SU-DHL-6 (cell line): Measurements from ENCODE around the gene ETDC.

ENCODE experiments used
- H2AFZ ChIP-seq: fragments of 200-600 bp; sonication (generic); 2 replicates; pipeline ENCODE4 v1.6.1; 2014; ENCODE audit warnings: low read depth, mild to moderate bottlenecking, moderate library complexity, mixed read lengths, antibody characterized with exemption, low read length; ENCODE audit not compliant: severe bottlenecking
- H3F3A ChIP-seq: fragments of 200-600 bp; shearing (Covaris generic); 2 replicates; pipeline ENCODE4 v1.6.0; 2016; ENCODE audit warnings: antibody characterized with exemption, mild to moderate bottlenecking; ENCODE audit not compliant: insufficient read depth
- H3K27ac ChIP-seq: fragments of 200-600 bp; sonication (generic); 2 replicates; pipeline ENCODE4 v1.5.1; 2016; ENCODE audit warnings: low read depth, mild to moderate bottlenecking, low read length, moderate library complexity, mixed read lengths
- H3K27me3 ChIP-seq: fragments of 200-600 bp; sonication (generic), shearing (Covaris generic); 2 replicates; pipeline ENCODE4 v1.6.0; 2014; ENCODE audit warnings: mild to moderate bottlenecking, low read length
- H3K36me3 ChIP-seq: fragments of 200-600 bp; sonication (generic); 2 replicates; pipeline ENCODE4 v1.6.1; 2014; ENCODE audit warnings: mild to moderate bottlenecking, low read length, mixed read lengths
- H3K4me2 ChIP-seq: fragments of 300-600, 200-600 bp; shearing (Covaris generic), sonication (generic); 2 replicates; pipeline ENCODE4 v1.6.0; 2014; ENCODE audit warnings: low read length, low read depth, mild to moderate bottlenecking; ENCODE audit not compliant: poor library complexity, severe bottlenecking
- H3K4me3 ChIP-seq: fragments of 200-600 bp; sonication (generic); 2 replicates; pipeline ENCODE4 v1.5.1; 2014; ENCODE audit warnings: antibody characterized with exemption, low read length, mild to moderate bottlenecking, mixed read lengths; ENCODE audit not compliant: insufficient read depth, poor library complexity, severe bottlenecking
- H3K79me2 ChIP-seq: fragments of 200-600 bp; sonication (generic); 2 replicates; pipeline ENCODE4 v1.6.1; 2014; ENCODE audit warnings: mild to moderate bottlenecking, low read length, moderate library complexity; ENCODE audit not compliant: insufficient read depth
- H3K9ac ChIP-seq: fragments of 200-600 bp; sonication (generic); 2 replicates; pipeline ENCODE4 v1.7.0; 2014; ENCODE audit warnings: mild to moderate bottlenecking, low read length
- H3K9me2 ChIP-seq: fragments of 200-600 bp; sonication (generic); replicated peaks from 2 replicates; pipeline ENCODE4 v1.6.1; 2014; ENCODE audit warnings: low read length; ENCODE audit not compliant: insufficient read depth
- H3K9me3 ChIP-seq: fragments of 200-600 bp; sonication (generic); 2 replicates; pipeline ENCODE4 v1.6.1; 2014; ENCODE audit warnings: low read length, mixed read lengths; ENCODE audit not compliant: insufficient read depth
- H4K20me1 ChIP-seq: fragments of 200-600 bp; sonication (generic); 2 replicates; pipeline ENCODE4 v1.6.1; 2014; ENCODE audit warnings: low read depth, mild to moderate bottlenecking, antibody characterized with exemption, low read length, moderate library complexity, mixed read lengths
- CTCF ChIP-seq: fragments of 200-600 bp; sonication (generic); IDR thresholded peaks from one replicate; pipeline ENCODE4 v1.5.1; 2017; ENCODE audit warnings: antibody characterized with exemption, mild to moderate bottlenecking, low read length, moderate library complexity; ENCODE audit not compliant: insufficient read depth, poor library complexity, severe bottlenecking
- EZH2phosphoT487 ChIP-seq: fragments of 200-600 bp; sonication (generic), shearing (Covaris generic); conservative IDR thresholded peaks from 2 replicates; pipeline ENCODE4 v1.6.1; 2018; ENCODE audit warnings: mild to moderate bottlenecking, antibody characterized with exemption, low read length, moderate library complexity, mixed read lengths

The ETDC gene

DNA sequence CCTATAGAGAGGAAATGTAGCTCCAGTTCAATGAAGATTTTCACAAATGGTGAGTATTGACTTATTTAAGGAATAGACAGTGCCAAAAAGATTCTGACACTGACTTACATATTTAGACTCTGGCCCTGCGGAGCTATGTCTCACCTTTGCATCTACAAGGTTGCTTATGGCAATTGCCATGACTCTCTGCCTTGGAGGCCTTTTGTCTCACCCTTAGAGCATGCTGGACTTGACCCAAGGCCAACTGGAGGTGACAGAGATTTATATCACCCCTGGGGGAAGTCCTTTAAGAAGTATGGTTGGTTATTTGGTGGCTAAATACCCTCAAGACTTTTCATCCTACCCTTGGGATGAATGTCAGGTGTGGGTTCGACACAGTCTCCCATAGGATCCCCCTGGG is 4.5 kb upstream of the ETDC start:
- H3K9ac ChIP-seq = no peak overlapping the region
- H3K36me3 ChIP-seq = no peaks in the 10 kb centered on the region
- H3K79me2 ChIP-seq = no peaks in the 10 kb centered on the region
- H3K27ac ChIP-seq = no peak overlapping the region
- H3F3A ChIP-seq = no peaks in the 10 kb centered on the region
- H4K20me1 ChIP-seq = no peaks in the 10 kb centered on the region
- no peaks in the 10 kb centered on the region for H3K9me2 ChIP-seq
- H3K4me2 ChIP-seq = no peak overlapping the region
- H2AFZ ChIP-seq = no peak overlapping the region
- TF ChIP-seq EZH2phosphoT487 (no peak), CTCF (no peak)
- no peaks in the 10 kb centered on the region for H3K27me3 ChIP-seq
- no peak overlapping the region for H3K4me3 ChIP-seq
- no peaks in the 10 kb centered on the region for H3K9me3 ChIP-seq

DNA sequence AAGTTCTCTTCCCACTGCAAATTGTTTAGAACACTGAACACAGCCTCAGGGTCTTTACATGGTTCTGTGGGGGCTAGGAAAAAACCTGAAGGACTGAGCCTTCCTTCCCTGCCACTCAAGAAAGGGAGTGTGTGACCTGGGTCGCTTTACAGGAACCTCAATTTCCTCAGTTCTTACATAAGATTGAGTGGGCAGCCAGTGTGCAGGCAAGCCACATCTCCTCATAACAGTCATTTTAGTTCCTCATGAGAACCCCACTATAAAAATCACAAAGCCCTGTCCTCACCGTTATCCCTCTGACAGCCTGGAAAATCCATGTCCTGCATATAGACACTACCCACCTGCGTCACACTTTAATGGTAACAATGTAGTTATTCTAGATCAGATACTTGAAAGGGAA is 2.1 kb upstream of the ETDC start:
- H3K4me2 ChIP-seq = no peak overlapping the region
- no peak overlapping the region for H2AFZ ChIP-seq
- no peaks in the 10 kb centered on the region for H3K27me3 ChIP-seq
- no peaks in the 10 kb centered on the region for H3K79me2 ChIP-seq
- no peaks in the 10 kb centered on the region for H4K20me1 ChIP-seq
- H3K27ac ChIP-seq = no peak overlapping the region
- H3K4me3 ChIP-seq = no peak overlapping the region
- no peaks in the 10 kb centered on the region for H3F3A ChIP-seq
- no peak for TF ChIP-seq EZH2phosphoT487
- no peak for TF ChIP-seq CTCF
- no peaks in the 10 kb centered on the region for H3K9me3 ChIP-seq
- no peak overlapping the region for H3K9ac ChIP-seq
- no peaks in the 10 kb centered on the region for H3K9me2 ChIP-seq
- no peaks in the 10 kb centered on the region for H3K36me3 ChIP-seq

GRCh38 chrX:135308345-135308855 is 880 bp upstream of the ETDC start:
- H3K4me3 ChIP-seq = no peak overlapping the region
- no peaks in the 10 kb centered on the region for H3K36me3 ChIP-seq
- no peaks in the 10 kb centered on the region for H3K79me2 ChIP-seq
- no peak overlapping the region for H3K9ac ChIP-seq
- H3K9me2 ChIP-seq = no peaks in the 10 kb centered on the region
- no peaks in the 10 kb centered on the region for H3K27me3 ChIP-seq
- no peak overlapping the region for H3K27ac ChIP-seq
- H2AFZ ChIP-seq = no peak overlapping the region
- H3K4me2 ChIP-seq = no peak overlapping the region
- no peaks in the 10 kb centered on the region for H3K9me3 ChIP-seq
- TF ChIP-seq CTCF = no peak
- no peaks in the 10 kb centered on the region for H4K20me1 ChIP-seq
- H3F3A ChIP-seq = no peaks in the 10 kb centered on the region

DNA sequence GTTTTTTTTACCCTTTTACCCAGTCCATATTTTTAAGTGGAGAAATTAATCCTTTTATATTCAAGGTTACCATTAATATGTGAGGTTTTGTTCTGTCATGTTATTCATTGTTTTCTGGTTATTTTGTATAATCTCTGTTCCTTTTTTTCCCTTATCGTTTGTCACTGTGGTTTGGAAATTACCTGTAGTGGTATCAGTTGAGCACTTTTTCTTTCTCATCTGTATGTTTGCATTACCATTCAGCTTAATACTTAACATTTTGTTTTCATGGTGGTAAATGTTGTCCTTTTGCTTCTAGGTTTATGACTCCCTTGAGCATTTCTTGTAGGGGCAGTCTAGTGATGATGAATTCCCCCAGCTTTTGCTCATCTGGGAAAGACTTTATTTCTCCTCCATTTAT is 6.6 kb downstream of the ETDC start:
- Histone ChIP-seq H3K4me3 (no peak overlapping the region), H3K27me3 (no peaks in the 10 kb centered on the region), H3F3A (no peaks in the 10 kb centered on the region), H3K79me2 (no peaks in the 10 kb centered on the region), H3K36me3 (no peaks in the 10 kb centered on the region), H4K20me1 (no peaks in the 10 kb centered on the region), H3K4me2 (no peak overlapping the region), H3K9me3 (no peaks in the 10 kb centered on the region), H3K27ac (no peak overlapping the region), H3K9me2 (no peaks in the 10 kb centered on the region), H2AFZ (no peak overlapping the region), H3K9ac (no peak overlapping the region)
- TF ChIP-seq CTCF (no peak), EZH2phosphoT487 (no peak)
